Ascending aorta (tissue), 2 donors: Measurements from ENCODE around the gene ZNF100. TPM values are rescaled to one million over a fixed set of nuclear protein-coding genes. Genes with fewer than 3 reads are reported as not detected.
"Not testable (repeated sequence)": the region's sequence is repeated elsewhere in the genome, so short reads cannot be mapped to it uniquely, and the experiment has no call there.

ENCODE experiments used
- DNase-seq, 2 donors: peaks; one replicate each; pipeline ENCODE4 v3.0.0-alpha.2; 2019; ENCODE audit warnings: low spot score in 2 of 2
- H3K27ac ChIP-seq, 2 donors: fragments of 200-600 bp; sonication (generic); one replicate each; pipeline ENCODE4 v1.5.1; 2016 to 2017; ENCODE audit warnings: mild to moderate bottlenecking in 1 of 2
- H3K27me3 ChIP-seq: fragments of 200-600 bp; sonication (generic); one replicate; pipeline ENCODE4 v1.5.1; 2017
- H3K36me3 ChIP-seq, 2 donors: fragments of 200-600 bp; sonication (generic); one replicate each; pipeline ENCODE4 v1.5.1; 2016
- H3K4me1 ChIP-seq, 2 donors: fragments of 200-600 bp; sonication (generic); one replicate each; pipeline ENCODE4 v1.5.1; 2016 to 2017; ENCODE audit warnings: mild to moderate bottlenecking in 1 of 2
- H3K4me3 ChIP-seq, 2 donors: fragments of 200-600 bp; sonication (generic); one replicate each; pipeline ENCODE4 v1.5.1; 2016 to 2017; ENCODE audit warnings: mild to moderate bottlenecking in 1 of 2
- H3K9me3 ChIP-seq, 2 donors: fragments of 200-600 bp; sonication (generic); one replicate each; pipeline ENCODE4 v1.5.1; 2016
- intact Hi-C: fragments of 100-400 bp; cut with DNase I; formaldehyde crosslinking; loops from one replicate; pipeline ENCODE4 v1.15.1; 2023
- total RNA-seq: library from RNA; depleted of rRNA; stranded (reverse); fragments of >200 nt; gene quantifications from one replicate; pipeline ENCODE4 v1.1.0, GENCODE V29; 2016
- TF ChIP-seq, protein P1 (sequence below), 3 experiments: fragments of 200-600 bp in 2 of 3; fragments of 450-650 bp in 1 of 3; sonication (generic) in 2 of 3; IDR thresholded peaks; one replicate each; pipeline ENCODE4 v1.5.1; 2016 to 2019; ENCODE audit warnings: antibody characterized with exemption in 3 of 3, mild to moderate bottlenecking in 1 of 3, moderate library complexity in 1 of 3

The ZNF100 gene
- total RNA-seq, 1 donor from 2014 or later, result 4.2 TPM

DNA sequence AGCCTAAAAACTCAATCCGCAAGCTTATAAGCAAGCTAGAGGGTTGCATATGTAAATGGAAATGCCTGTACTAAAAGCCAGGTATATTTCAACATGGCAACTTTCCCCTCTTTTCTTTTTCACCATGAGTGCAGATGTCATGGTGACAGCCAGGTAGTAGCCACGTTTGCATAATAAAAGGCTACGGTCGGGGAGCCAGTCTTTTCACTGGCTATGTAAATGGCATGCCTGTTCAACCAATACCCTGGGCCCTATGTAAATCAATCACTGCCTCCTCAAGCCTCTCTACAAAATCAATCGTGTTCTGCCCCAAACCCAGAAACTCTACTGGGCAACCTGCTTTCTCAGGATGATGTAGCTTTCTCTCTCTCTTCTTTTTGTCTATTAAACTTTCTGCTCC lies 87.4 kb downstream of the ZNF100 start:
- Histone ChIP-seq H3K4me1 (no peaks in the 10 kb centered on the region), H3K4me3 (no peak overlapping the region), H3K27me3 (no peaks in the 10 kb centered on the region), H3K9me3 (no peaks in the 10 kb centered on the region), H3K27ac (no peak overlapping the region), H3K36me3 (no peaks in the 10 kb centered on the region)
- no peak for DNase-seq
- TF ChIP-seq, protein P1, sequence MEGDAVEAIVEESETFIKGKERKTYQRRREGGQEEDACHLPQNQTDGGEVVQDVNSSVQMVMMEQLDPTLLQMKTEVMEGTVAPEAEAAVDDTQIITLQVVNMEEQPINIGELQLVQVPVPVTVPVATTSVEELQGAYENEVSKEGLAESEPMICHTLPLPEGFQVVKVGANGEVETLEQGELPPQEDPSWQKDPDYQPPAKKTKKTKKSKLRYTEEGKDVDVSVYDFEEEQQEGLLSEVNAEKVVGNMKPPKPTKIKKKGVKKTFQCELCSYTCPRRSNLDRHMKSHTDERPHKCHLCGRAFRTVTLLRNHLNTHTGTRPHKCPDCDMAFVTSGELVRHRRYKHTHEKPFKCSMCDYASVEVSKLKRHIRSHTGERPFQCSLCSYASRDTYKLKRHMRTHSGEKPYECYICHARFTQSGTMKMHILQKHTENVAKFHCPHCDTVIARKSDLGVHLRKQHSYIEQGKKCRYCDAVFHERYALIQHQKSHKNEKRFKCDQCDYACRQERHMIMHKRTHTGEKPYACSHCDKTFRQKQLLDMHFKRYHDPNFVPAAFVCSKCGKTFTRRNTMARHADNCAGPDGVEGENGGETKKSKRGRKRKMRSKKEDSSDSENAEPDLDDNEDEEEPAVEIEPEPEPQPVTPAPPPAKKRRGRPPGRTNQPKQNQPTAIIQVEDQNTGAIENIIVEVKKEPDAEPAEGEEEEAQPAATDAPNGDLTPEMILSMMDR (IDR thresholded peaks at IDR 0.05), result no peak
- intact Hi-C loops, result no loop called here

DNA sequence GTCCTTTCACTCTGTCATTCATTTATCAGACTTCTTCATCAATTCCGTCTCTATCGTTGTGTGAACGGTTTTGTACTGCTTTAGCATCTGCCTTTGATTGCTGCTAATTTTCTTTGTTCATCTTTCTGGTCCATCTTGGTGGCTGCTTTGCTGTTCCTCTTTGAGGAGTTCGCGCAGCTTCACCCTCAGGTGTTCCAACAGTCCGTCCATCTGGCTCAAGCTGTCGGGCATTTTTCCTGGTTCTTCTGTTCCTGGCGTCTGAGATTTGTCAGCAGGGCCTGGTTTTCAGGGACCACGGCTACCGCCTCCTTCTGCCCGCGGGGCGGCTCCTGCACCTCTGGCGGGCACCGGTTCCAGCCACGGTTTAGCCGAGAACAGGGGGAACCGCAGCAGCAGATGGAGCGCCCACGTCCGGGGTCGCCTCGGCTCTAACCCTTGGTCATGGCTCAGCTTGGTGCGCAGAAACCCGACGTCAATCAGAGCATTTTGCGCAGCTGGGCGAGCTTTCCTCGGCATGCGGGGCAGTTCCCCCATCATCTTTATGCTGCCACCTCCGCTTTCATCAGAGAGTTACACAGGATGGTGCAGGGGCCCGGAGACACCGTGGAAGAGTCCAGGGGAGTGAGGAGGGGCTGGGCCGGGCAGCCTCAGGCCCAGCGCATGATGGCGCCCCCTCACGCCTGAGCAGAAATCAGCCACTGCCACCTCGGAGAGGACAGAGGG lies 89.5 kb downstream of the ZNF100 start:
- TF ChIP-seq, protein P1 (IDR thresholded peaks at IDR 0.05), result no peak
- no peak overlapping the region for H3K4me3 ChIP-seq
- H3K9me3 ChIP-seq, result no peaks in the 10 kb centered on the region
- no peaks in the 10 kb centered on the region for H3K27me3 ChIP-seq
- no peak overlapping the region for H3K27ac ChIP-seq
- no peak for DNase-seq
- no peaks in the 10 kb centered on the region for H3K36me3 ChIP-seq
- no peaks in the 10 kb centered on the region for H3K4me1 ChIP-seq
- intact Hi-C loops, result no loop called here

DNA sequence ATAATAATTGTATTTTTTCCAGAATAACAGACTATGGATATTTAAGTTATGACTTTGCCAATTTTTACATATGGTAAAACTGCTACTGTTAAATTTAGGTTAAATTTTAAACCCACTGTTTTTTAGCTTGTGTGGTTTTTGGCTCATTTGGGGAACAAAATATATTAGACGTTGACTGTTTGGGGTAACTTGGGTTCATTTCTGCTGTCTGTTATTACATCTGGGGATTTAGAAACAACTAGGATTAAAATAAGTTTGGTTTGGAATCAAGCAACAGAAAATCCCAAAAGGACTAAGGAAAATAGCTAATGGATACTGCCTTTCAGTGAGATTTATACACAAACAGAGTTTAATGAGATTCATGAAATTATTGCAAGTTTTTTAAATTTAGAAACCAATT lies 92.9 kb downstream of the ZNF100 start:
- no peaks in the 10 kb centered on the region for H3K27me3 ChIP-seq
- no peak overlapping the region for H3K27ac ChIP-seq
- no peaks in the 10 kb centered on the region for H3K9me3 ChIP-seq
- no peaks in the 10 kb centered on the region for H3K4me1 ChIP-seq
- no peak overlapping the region for H3K4me3 ChIP-seq
- TF ChIP-seq, protein P1 (IDR thresholded peaks at IDR 0.05), result no peak
- intact Hi-C loops, result no loop called here
- no peaks in the 10 kb centered on the region for H3K36me3 ChIP-seq
- DNase-seq, result no peak

DNA sequence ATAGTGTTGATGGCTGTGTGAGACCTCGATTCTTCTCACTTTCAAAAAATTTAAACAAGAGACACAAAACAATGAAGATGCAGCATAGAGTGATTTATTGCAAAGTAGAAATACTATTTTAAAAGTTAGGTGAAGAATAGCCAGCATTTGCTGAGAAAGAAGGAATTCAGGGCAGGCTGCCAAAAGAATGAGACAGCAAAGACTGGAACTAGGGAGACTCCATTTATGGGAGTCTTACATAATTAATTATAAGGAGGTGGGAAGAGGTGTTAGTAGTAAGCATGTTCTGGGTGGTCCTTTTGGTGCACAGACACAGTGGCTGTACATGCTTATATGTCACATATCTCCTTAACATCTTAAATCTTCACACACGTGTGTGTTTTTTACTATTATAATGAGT lies 93.9 kb downstream of the ZNF100 start:
- H3K4me3 ChIP-seq, intact Hi-C loops, H3K27me3 ChIP-seq, H3K4me1 ChIP-seq, H3K36me3 ChIP-seq, H3K9me3 ChIP-seq, H3K27ac ChIP-seq, DNase-seq: not testable (repeated sequence)

Other genes starting within 250 kb of the ZNF100 start
- gene ZNF43, start 68.6 kb upstream of the ZNF100 start, total RNA-seq, result 8.4 TPM
- gene ZNF208, start 243.4 kb upstream of the ZNF100 start, total RNA-seq, result 3.8 TPM